Fibroblast of pulmonary artery (primary cell): Measurements from ENCODE around the gene MTFR1L.

Experiments
- DNase-seq: peaks from one replicate; pipeline ENCODE4 v3.0.0-alpha.2; 2010; ENCODE audit warnings: low read depth
- H3K4me3 ChIP-seq: replicated peaks from 2 replicates; pipeline ENCODE4 v1.5.1; 2011; ENCODE audit warnings: low read depth, mild to moderate bottlenecking, control low read depth, low read length, moderate library complexity
- CTCF ChIP-seq: IDR thresholded peaks from 2 replicates; pipeline ENCODE4 v1.5.1; 2011; ENCODE audit warnings: mild to moderate bottlenecking, control low read depth, low read length, inconsistent platforms; ENCODE audit errors: missing control alignments

MTFR1L gene

GRCh38 chr1:25774206-25774803 is 45.4 kb upstream of the MTFR1L start:
- no peak overlapping the region for H3K4me3 ChIP-seq
- DNase-seq, result no peak
- no peak for TF ChIP-seq CTCF

- TF ChIP-seq CTCF, result no peak
- no peak overlapping the region for H3K4me3 ChIP-seq
- no peak for DNase-seq
Measured at GRCh38 chr1:25774921-25775771, 44.6 kb upstream of the MTFR1L start.

- TF ChIP-seq CTCF, result no peak
- no peak overlapping the region for H3K4me3 ChIP-seq
- DNase-seq, result no peak
Measured at GRCh38 chr1:25779388-25779787, 40.4 kb upstream of the MTFR1L start.

- no peak for TF ChIP-seq CTCF
- no peak for DNase-seq
- H3K4me3 ChIP-seq, result no peak overlapping the region
Measured at GRCh38 chr1:25779894-25780293, 39.9 kb upstream of the MTFR1L start.

GRCh38 chr1:25780318-25781129 is 39.2 kb upstream of the MTFR1L start:
- no peak overlapping the region for H3K4me3 ChIP-seq
- no peak for DNase-seq
- no peak for TF ChIP-seq CTCF

- no peak for TF ChIP-seq CTCF
- no peak for DNase-seq
Measured at GRCh38 chr1:25781130-25781433, 38.7 kb upstream of the MTFR1L start.

More at GRCh38 chr1:25781130-25781433, 38.7 kb upstream of the MTFR1L start:
- no peak overlapping the region for H3K4me3 ChIP-seq
